BLaER1 (cell line): ENCODE data around the gene HOXA3.

Experiments
- H3K27ac ChIP-seq: shearing (Covaris generic); formaldehyde crosslinking; 2 replicates; pipeline ENCODE4 v1.8.1; 2022
- H3K27me3 ChIP-seq: shearing (Covaris generic); formaldehyde crosslinking; 2 replicates; pipeline ENCODE4 v1.8.1; 2022
- H3K36me3 ChIP-seq: shearing (Covaris generic); formaldehyde crosslinking; 2 replicates; pipeline ENCODE4 v1.8.1; 2022
- H3K4me1 ChIP-seq: shearing (Covaris generic); formaldehyde crosslinking; 2 replicates; pipeline ENCODE4 v1.8.1; 2022
- H3K4me2 ChIP-seq: shearing (Covaris generic); formaldehyde crosslinking; 2 replicates; pipeline ENCODE4 v1.8.1; 2022
- H3K4me3 ChIP-seq: shearing (Covaris generic); formaldehyde crosslinking; 2 replicates; pipeline ENCODE4 v1.8.1; 2022
- H3K9ac ChIP-seq: shearing (Covaris generic); formaldehyde crosslinking; 2 replicates; pipeline ENCODE4 v1.8.1; 2022
- H3K9me3 ChIP-seq: shearing (Covaris generic); formaldehyde crosslinking; 2 replicates; pipeline ENCODE4 v1.8.1; 2022
- H4K20me1 ChIP-seq: shearing (Covaris generic); formaldehyde crosslinking; 2 replicates; pipeline ENCODE4 v1.8.1; 2022
- Cebpa-rat ChIP-seq: shearing (Covaris generic); IDR thresholded peaks from 2 replicates; pipeline ENCODE4 v1.8.1; 2022

The HOXA3 gene

GRCh38 chr7:27066148-27066547, 86.2 kb downstream of the HOXA3 start:
- no peak for TF ChIP-seq Cebpa-rat
- H3K4me3 ChIP-seq = no peak overlapping the region

GRCh38 chr7:27065709-27066108, 86.7 kb downstream of the HOXA3 start:
- no peaks in the 10 kb centered on the region for H4K20me1 ChIP-seq
- no peak for TF ChIP-seq Cebpa-rat
- no peaks in the 10 kb centered on the region for H3K9me3 ChIP-seq
- peaks cover 28% of the 10 kb centered on the region for H3K4me1 ChIP-seq
- H3K9ac ChIP-seq = no peak overlapping the region
- H3K4me2 ChIP-seq = no peak overlapping the region
- H3K27ac ChIP-seq = no peak overlapping the region
- H3K36me3 ChIP-seq = no peaks in the 10 kb centered on the region
- H3K27me3 ChIP-seq = no peaks in the 10 kb centered on the region
- H3K4me3 ChIP-seq = no peak overlapping the region

More at GRCh38 chr7:27066148-27066547, 86.2 kb downstream of the HOXA3 start:
- Histone ChIP-seq H3K4me1 (peaks cover 28% of the 10 kb centered on the region), H3K36me3 (no peaks in the 10 kb centered on the region), H3K9ac (no peak overlapping the region), H4K20me1 (no peaks in the 10 kb centered on the region), H3K27ac (no peak overlapping the region), H3K4me2 (no peak overlapping the region), H3K9me3 (no peaks in the 10 kb centered on the region), H3K27me3 (no peaks in the 10 kb centered on the region)

- no peak for TF ChIP-seq Cebpa-rat
- Histone ChIP-seq H3K27me3 (no peaks in the 10 kb centered on the region), H3K36me3 (no peaks in the 10 kb centered on the region), H4K20me1 (no peaks in the 10 kb centered on the region), H3K27ac (peak overlapping the region; percentile 39), H3K4me2 (peak overlapping the region; percentile 54), H3K4me1 (peaks cover 28% of the 10 kb centered on the region), H3K9me3 (no peaks in the 10 kb centered on the region), H3K4me3 (no peak overlapping the region), H3K9ac (0 out of 2 replicates have a peak overlapping the region, but pooled peaks have one; percentile 21)
Measured at GRCh38 chr7:27064661-27065060, 87.7 kb downstream of the HOXA3 start.

- H3K4me2 ChIP-seq = peak overlapping the region; percentile 54
- no peak for TF ChIP-seq Cebpa-rat
- H3K4me3 ChIP-seq = no peak overlapping the region
- no peaks in the 10 kb centered on the region for H3K36me3 ChIP-seq
- H4K20me1 ChIP-seq = no peaks in the 10 kb centered on the region
- H3K27ac ChIP-seq = peak overlapping the region; percentile 39
- H3K4me1 ChIP-seq = peaks cover 28% of the 10 kb centered on the region
- H3K9me3 ChIP-seq = no peaks in the 10 kb centered on the region
- no peaks in the 10 kb centered on the region for H3K27me3 ChIP-seq
- H3K9ac ChIP-seq = 0 out of 2 replicates have a peak overlapping the region, but pooled peaks have one; percentile 21
Measured at GRCh38 chr7:27064159-27064558, 88.2 kb downstream of the HOXA3 start.

GRCh38 chr7:27062946-27063345, 89.4 kb downstream of the HOXA3 start:
- H3K9ac ChIP-seq = no peak overlapping the region
- no peaks in the 10 kb centered on the region for H3K27me3 ChIP-seq
- H3K4me2 ChIP-seq = no peak overlapping the region
- no peak for TF ChIP-seq Cebpa-rat
- H3K9me3 ChIP-seq = no peaks in the 10 kb centered on the region
- H3K27ac ChIP-seq = no peak overlapping the region
- H3K4me1 ChIP-seq = peaks cover 28% of the 10 kb centered on the region
- H3K36me3 ChIP-seq = no peaks in the 10 kb centered on the region
- H3K4me3 ChIP-seq = no peak overlapping the region
- H4K20me1 ChIP-seq = no peaks in the 10 kb centered on the region
